Transverse colon (tissue), 4 donors: ENCODE measurements around the gene P2RX2.

Experiments used
- POLR2AphosphoS5 ChIP-seq, 3 donors: sonication (generic); formaldehyde crosslinking; IDR thresholded peaks; one replicate each; pipeline ENCODE4 v1.6.1; 2016; ENCODE audit warnings: antibody characterized with exemption in 3 of 3
- TF ChIP-seq, protein P1 (sequence below), 5 experiments: fragments of 200-600 bp in 3 of 5; fragments of 450-650 bp in 2 of 5; sonication (generic) in 3 of 5; IDR thresholded peaks; 1 replicate in 2 of 5; 2 replicates in 3 of 5; pipeline ENCODE4 v1.5.1; 2016 to 2017; ENCODE audit warnings: antibody characterized with exemption in 5 of 5, inconsistent platforms in 3 of 5, mild to moderate bottlenecking in 2 of 5, moderate library complexity in 1 of 5

DNA sequence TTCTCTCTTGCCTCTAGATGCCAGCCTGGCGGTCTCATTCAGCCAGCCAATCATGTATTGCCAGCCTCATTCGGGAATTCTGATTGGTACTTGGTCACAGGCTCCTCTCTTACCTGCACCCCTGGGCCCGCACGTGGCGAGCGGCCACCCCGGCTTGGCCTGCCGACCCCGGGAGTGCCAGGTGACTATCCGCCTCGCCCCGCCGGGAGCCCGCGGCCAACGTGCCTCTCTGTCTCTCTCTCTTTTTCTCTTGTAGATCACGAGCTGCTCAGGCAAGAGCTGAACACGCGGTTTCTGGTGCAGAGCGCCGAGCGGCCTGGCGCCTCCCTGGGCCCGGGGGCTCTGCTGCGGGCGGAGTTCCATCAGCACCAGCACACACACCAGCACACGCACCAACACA lies 47.5 kb upstream of the P2RX2 start:
- TF ChIP-seq POLR2AphosphoS5 (IDR thresholded peaks at IDR 0.05): no peak
- TF ChIP-seq, protein P1, sequence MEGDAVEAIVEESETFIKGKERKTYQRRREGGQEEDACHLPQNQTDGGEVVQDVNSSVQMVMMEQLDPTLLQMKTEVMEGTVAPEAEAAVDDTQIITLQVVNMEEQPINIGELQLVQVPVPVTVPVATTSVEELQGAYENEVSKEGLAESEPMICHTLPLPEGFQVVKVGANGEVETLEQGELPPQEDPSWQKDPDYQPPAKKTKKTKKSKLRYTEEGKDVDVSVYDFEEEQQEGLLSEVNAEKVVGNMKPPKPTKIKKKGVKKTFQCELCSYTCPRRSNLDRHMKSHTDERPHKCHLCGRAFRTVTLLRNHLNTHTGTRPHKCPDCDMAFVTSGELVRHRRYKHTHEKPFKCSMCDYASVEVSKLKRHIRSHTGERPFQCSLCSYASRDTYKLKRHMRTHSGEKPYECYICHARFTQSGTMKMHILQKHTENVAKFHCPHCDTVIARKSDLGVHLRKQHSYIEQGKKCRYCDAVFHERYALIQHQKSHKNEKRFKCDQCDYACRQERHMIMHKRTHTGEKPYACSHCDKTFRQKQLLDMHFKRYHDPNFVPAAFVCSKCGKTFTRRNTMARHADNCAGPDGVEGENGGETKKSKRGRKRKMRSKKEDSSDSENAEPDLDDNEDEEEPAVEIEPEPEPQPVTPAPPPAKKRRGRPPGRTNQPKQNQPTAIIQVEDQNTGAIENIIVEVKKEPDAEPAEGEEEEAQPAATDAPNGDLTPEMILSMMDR (IDR thresholded peaks at IDR 0.05): no peak
